ENCODE measurements around the gene SMLR1. TPM values are rescaled to one million over a fixed set of nuclear protein-coding genes. Genes with fewer than 3 reads are reported as not detected.
A peak's percentile ranks its signal among the peaks of the same experiment; 100 is the strongest.
"Not testable (repeated sequence)": the region's sequence is repeated elsewhere in the genome, so short reads cannot be mapped to it uniquely, and the experiment has no call there.

SMLR1 gene
- total RNA-seq, 1 donor from 2014 or later: not detected

GRCh38 chr6:130796313-130796905 lies 30.8 kb upstream of the SMLR1 start:
- Histone ChIP-seq H3K27me3 (ENCODE audit: control insufficient read depth, insufficient read depth, low read length) (peaks cover 1% of the 10 kb centered on the region), H3K36me3 (ENCODE audit: control insufficient read depth, insufficient read depth, low read length) (no peaks in the 10 kb centered on the region), H3K4me3 (ENCODE audit: low read depth, low read length) (no peak overlapping the region)
- FAIRE-seq: no peak
- peak; percentile 7 for DNase-seq (ENCODE audit: low read depth)
- no peak for TF ChIP-seq CTCF (IDR thresholded peaks at IDR 0.05; ENCODE audit: insufficient read depth, low read length, severe bottlenecking)

- no peak for TF ChIP-seq CTCF (IDR thresholded peaks at IDR 0.05; ENCODE audit: insufficient read depth, low read length, severe bottlenecking)
- DNase-seq (ENCODE audit: low read depth) (no peak), FAIRE-seq (no peak)
- H3K27me3 ChIP-seq (ENCODE audit: control insufficient read depth, insufficient read depth, low read length): peaks cover 1% of the 10 kb centered on the region
- H3K36me3 ChIP-seq (ENCODE audit: control insufficient read depth, insufficient read depth, low read length): no peaks in the 10 kb centered on the region
- no peak overlapping the region for H3K4me3 ChIP-seq (ENCODE audit: low read depth, low read length)
Measured at GRCh38 chr6:130797061-130797460, 30.1 kb upstream of the SMLR1 start.

DNA sequence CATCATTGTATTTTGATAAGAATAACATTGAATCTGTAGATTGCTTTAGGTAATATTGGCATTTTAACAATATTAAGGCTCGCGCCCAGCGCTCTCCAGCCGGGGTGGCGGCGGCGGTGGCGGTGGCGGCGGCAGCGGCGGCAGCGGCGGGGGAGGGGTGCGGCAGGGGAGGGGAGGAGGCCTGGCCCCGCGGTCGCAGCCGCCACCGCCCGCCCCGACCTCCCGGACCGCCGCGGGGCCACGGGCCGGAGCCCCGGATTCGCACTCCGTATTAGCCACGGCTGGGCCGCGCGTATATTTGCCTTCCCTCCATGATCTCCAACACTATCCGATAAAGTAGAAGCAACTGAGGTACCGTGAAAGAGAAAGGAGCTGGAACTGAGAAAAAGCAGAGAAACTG lies 25.8 kb upstream of the SMLR1 start:
- not testable (repeated sequence) for FAIRE-seq; H3K4me3 ChIP-seq (ENCODE audit: low read depth, low read length); H3K27me3 ChIP-seq (ENCODE audit: control insufficient read depth, insufficient read depth, low read length); H3K36me3 ChIP-seq (ENCODE audit: control insufficient read depth, insufficient read depth, low read length); DNase-seq (ENCODE audit: low read depth)

GRCh38 chr6:130810307-130811030 lies 16.7 kb upstream of the SMLR1 start:
- no peak overlapping the region for H3K4me3 ChIP-seq (ENCODE audit: low read depth, low read length)
- no peak for TF ChIP-seq CTCF (IDR thresholded peaks at IDR 0.05; ENCODE audit: insufficient read depth, low read length, severe bottlenecking)
- no peaks in the 10 kb centered on the region for H3K36me3 ChIP-seq (ENCODE audit: control insufficient read depth, insufficient read depth, low read length)
- no peak for DNase-seq (ENCODE audit: low read depth)
- H3K27me3 ChIP-seq (ENCODE audit: control insufficient read depth, insufficient read depth, low read length): no peaks in the 10 kb centered on the region
- no peak for FAIRE-seq

GRCh38 chr6:130811932-130812331 lies 15.3 kb upstream of the SMLR1 start:
- DNase-seq (ENCODE audit: low read depth) (no peak), FAIRE-seq (no peak)
- TF ChIP-seq CTCF (IDR thresholded peaks at IDR 0.05; ENCODE audit: insufficient read depth, low read length, severe bottlenecking): no peak
- Histone ChIP-seq H3K27me3 (ENCODE audit: control insufficient read depth, insufficient read depth, low read length) (no peaks in the 10 kb centered on the region), H3K36me3 (ENCODE audit: control insufficient read depth, insufficient read depth, low read length) (no peaks in the 10 kb centered on the region), H3K4me3 (ENCODE audit: low read depth, low read length) (no peak overlapping the region)

DNA sequence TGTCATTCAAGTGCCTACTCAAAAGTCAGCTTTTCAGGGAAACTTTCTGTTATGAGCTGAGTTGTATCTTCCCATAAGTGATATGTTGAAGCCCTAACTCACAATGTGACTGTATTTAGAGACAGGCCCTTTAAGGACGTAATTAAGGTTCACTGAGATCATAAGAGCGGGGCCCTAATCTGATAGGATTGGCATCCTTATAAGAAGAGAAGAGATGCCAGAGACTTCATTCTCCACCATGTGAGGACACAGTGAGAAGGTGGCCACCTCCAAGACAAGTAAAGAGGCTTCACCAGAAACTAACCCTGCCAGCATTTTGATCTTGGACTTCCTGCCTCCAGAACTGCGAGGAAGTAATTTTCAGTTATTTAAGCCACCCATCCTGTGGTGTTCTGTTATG lies 12.7 kb upstream of the SMLR1 start:
- TF ChIP-seq CTCF (IDR thresholded peaks at IDR 0.05; ENCODE audit: insufficient read depth, low read length, severe bottlenecking): no peak
- Histone ChIP-seq H3K4me3 (ENCODE audit: low read depth, low read length) (no peak overlapping the region), H3K27me3 (ENCODE audit: control insufficient read depth, insufficient read depth, low read length) (no peaks in the 10 kb centered on the region), H3K36me3 (ENCODE audit: control insufficient read depth, insufficient read depth, low read length) (no peaks in the 10 kb centered on the region)
- FAIRE-seq (no peak), DNase-seq (ENCODE audit: low read depth) (no peak)
